Prostate gland (tissue), 2 donors: ENCODE results near the gene TNIP2.

ENCODE experiments used
- CTCF ChIP-seq, 4 experiments: fragments of 200-600 bp in 2 of 4; fragments of 450-650 bp in 2 of 4; sonication (generic) in 2 of 4; IDR thresholded peaks; 1 replicate in 3 of 4; 2 replicates in 1 of 4; pipeline ENCODE4 v1.5.1; 2016 to 2019; ENCODE audit warnings: antibody characterized with exemption in 4 of 4, mild to moderate bottlenecking in 2 of 4, moderate library complexity in 2 of 4
- POLR2AphosphoS5 ChIP-seq: sonication (generic); formaldehyde crosslinking; IDR thresholded peaks from one replicate; pipeline ENCODE4 v1.6.1; 2017; ENCODE audit warnings: antibody characterized with exemption

- TF ChIP-seq CTCF (IDR thresholded peaks at IDR 0.05) = no peak
- no peak for TF ChIP-seq POLR2AphosphoS5
Observed at GRCh38 chr4:2725380-2725779, 30.8 kb downstream of the TNIP2 start.
